Astrocyte (in vitro differentiated cells and primary cell): ENCODE data around the gene STEAP4. TPM values are rescaled to one million over a fixed set of nuclear protein-coding genes. Genes with fewer than 3 reads are reported as not detected.

Experiments
- DNase-seq: peaks from one replicate; pipeline ENCODE4 v3.0.0-alpha.2; 2010; ENCODE audit warnings: low read depth
- FAIRE-seq: peaks from 2 replicates; lab custom pipeline; 2011; peaks lifted over from hg19 to GRCh38; lab: Jason Lieb, UNC
- H2AFZ ChIP-seq: 2 replicates; pipeline ENCODE4 v1.6.0; 2012; ENCODE audit warnings: low read depth, low read length, inconsistent platforms
- H3K27ac ChIP-seq: 2 replicates; pipeline ENCODE4 v1.5.1; 2011; ENCODE audit warnings: low read depth, low read length, inconsistent platforms
- H3K27me3 ChIP-seq: 2 replicates; pipeline ENCODE4 v1.6.0; 2011; ENCODE audit warnings: low read length, inconsistent platforms; ENCODE audit not compliant: insufficient read depth
- H3K36me3 ChIP-seq: 2 replicates; pipeline ENCODE4 v1.5.1; 2011; ENCODE audit warnings: low read length, inconsistent platforms; ENCODE audit not compliant: insufficient read depth
- H3K4me1 ChIP-seq: 2 replicates; pipeline ENCODE4 v1.5.1; 2011; ENCODE audit warnings: low read length, inconsistent platforms; ENCODE audit not compliant: insufficient read depth
- H3K4me2 ChIP-seq: 2 replicates; pipeline ENCODE4 v1.6.0; 2012; ENCODE audit warnings: low read length, inconsistent platforms
- H3K4me3 ChIP-seq: 2 replicates; pipeline ENCODE4 v1.5.1; 2011; ENCODE audit warnings: low read depth, mild to moderate bottlenecking, low read length, inconsistent platforms; ENCODE audit not compliant: insufficient read depth
- H3K79me2 ChIP-seq: 2 replicates; pipeline ENCODE4 v1.6.0; 2012; ENCODE audit warnings: mild to moderate bottlenecking, low read length, inconsistent platforms; ENCODE audit not compliant: insufficient read depth
- H3K9ac ChIP-seq: 2 replicates; pipeline ENCODE4 v1.6.0; 2012; ENCODE audit warnings: mild to moderate bottlenecking, low read length, inconsistent platforms
- H3K9me3 ChIP-seq: 2 replicates; pipeline ENCODE4 v1.5.1; 2012; ENCODE audit warnings: low read depth, mild to moderate bottlenecking, low read length, inconsistent platforms; ENCODE audit not compliant: insufficient read depth
- H4K20me1 ChIP-seq: 2 replicates; pipeline ENCODE4 v1.6.0; 2012; ENCODE audit warnings: low read length, inconsistent platforms; ENCODE audit not compliant: insufficient read depth
- H3K27ac Mint-ChIP-seq: one replicate; pipeline ENCODE4 v1.8.0; 2021; ENCODE audit warnings: mild to moderate bottlenecking, mixed read lengths; ENCODE audit not compliant: unreplicated experiment
- H3K27me3 Mint-ChIP-seq: one replicate; pipeline ENCODE4 v1.8.0; 2021; ENCODE audit warnings: low read depth, mixed read lengths; ENCODE audit not compliant: unreplicated experiment
- H3K36me3 Mint-ChIP-seq: one replicate; pipeline ENCODE4 v1.8.0; 2021; ENCODE audit warnings: low read depth, mixed read lengths; ENCODE audit not compliant: unreplicated experiment
- H3K4me1 Mint-ChIP-seq: one replicate; pipeline ENCODE4 v1.8.0; 2021; ENCODE audit warnings: low read depth, mixed read lengths; ENCODE audit not compliant: unreplicated experiment
- H3K4me3 Mint-ChIP-seq: one replicate; pipeline ENCODE4 v1.8.0; 2021; ENCODE audit warnings: mild to moderate bottlenecking, moderate library complexity, mixed read lengths; ENCODE audit not compliant: unreplicated experiment
- H3K9me3 Mint-ChIP-seq: one replicate; pipeline ENCODE4 v1.8.0; 2021; ENCODE audit warnings: mild to moderate bottlenecking, mixed read lengths; ENCODE audit not compliant: unreplicated experiment
- EZH2 ChIP-seq: IDR thresholded peaks from 2 replicates; pipeline ENCODE4 v1.6.1; 2012; ENCODE audit warnings: mild to moderate bottlenecking, low read length, inconsistent platforms; ENCODE audit not compliant: insufficient read depth
- total RNA-seq: library from RNA; stranded (reverse); gene quantifications from 2 replicates; pipeline ENCODE4 v1.2.1, GENCODE V29; 2021
- TF ChIP-seq, protein P1 (sequence below): IDR thresholded peaks from 2 replicates; pipeline ENCODE4 v1.5.1; 2011; ENCODE audit warnings: low read depth, mild to moderate bottlenecking, inconsistent platforms, low read length, moderate library complexity; ENCODE audit not compliant: insufficient read depth

STEAP4 gene
- total RNA-seq, 1 donor from 2014 or later = not detected

DNA sequence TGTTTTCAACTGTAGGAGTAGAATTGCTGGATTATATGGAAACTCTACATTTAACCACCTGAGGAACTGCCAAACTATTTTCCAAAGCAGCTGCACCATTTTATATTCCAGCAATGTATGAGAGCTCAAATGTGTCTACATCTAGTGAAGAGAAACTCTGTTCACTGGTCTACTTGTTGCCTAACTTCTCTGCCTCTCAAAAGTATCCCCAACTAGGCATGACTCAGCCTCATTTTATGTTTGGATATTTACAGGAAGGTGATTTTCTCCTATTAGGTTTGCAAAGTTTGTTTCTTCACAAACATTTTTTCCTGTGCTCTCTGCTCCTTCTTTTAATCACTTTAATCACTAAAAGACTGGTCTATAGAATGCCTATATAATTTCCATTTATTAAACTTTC is 49.8 kb downstream of the STEAP4 start:
- no peaks in the 10 kb centered on the region for H3K27me3 ChIP-seq
- no peak overlapping the region for H3K27ac ChIP-seq
- H3K9me3 ChIP-seq = peaks cover 10% of the 10 kb centered on the region
- Mint-ChIP-seq H3K4me3 (no peak overlapping the region), H3K27ac (no peak overlapping the region), H3K27me3 (no peaks in the 10 kb centered on the region), H3K9me3 (peaks cover 14% of the 10 kb centered on the region), H3K36me3 (peaks cover 2% of the 10 kb centered on the region), H3K4me1 (peaks cover 5% of the 10 kb centered on the region)
- H3K4me1 ChIP-seq = no peaks in the 10 kb centered on the region
- DNase-seq = no peak
- H2AFZ ChIP-seq = no peak overlapping the region
- FAIRE-seq = no peak
- no peak overlapping the region for H3K4me3 ChIP-seq
- TF ChIP-seq EZH2 = no peak
- H3K79me2 ChIP-seq = no peaks in the 10 kb centered on the region
- no peaks in the 10 kb centered on the region for H4K20me1 ChIP-seq
- no peak overlapping the region for H3K9ac ChIP-seq
- H3K4me2 ChIP-seq = no peak overlapping the region
- H3K36me3 ChIP-seq = no peaks in the 10 kb centered on the region

DNA sequence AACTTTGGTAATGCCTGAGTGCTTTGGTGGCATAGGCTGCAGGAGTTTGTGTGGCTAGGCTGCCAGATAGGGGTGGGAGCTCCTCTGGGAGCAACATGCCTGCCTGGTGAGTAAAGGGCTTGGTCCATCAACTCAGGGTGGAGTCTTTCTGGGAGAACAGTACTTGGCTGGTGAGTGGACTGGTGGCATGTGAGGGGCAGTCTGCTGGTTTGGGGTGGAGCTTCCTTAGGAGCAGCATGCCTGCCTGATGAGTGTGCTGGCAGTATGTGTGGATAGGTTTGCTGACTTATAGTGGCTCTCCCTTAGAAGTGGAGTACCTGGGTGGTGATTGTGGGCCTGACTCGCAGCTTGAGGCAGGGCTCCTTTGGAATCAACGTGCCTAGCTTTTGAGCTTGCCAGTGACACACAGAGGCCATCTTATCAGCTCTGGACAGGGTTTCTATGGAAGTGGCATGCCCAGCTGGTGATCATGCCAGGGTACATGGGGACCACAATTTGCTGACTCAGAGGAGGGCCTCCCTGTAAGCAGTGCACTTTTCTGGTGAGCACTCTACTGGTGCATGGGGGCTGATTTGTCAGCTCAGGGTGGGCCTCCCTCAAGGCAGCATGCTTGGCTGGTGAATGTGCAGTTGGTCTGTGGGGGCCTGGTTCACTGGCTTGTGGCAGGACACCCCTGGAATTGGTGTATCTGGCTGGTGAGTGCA is 51.8 kb downstream of the STEAP4 start:
- no peak overlapping the region for H3K4me3 ChIP-seq
- H3K4me1 ChIP-seq = no peaks in the 10 kb centered on the region
- Mint-ChIP-seq H3K9me3 (peaks cover 18% of the 10 kb centered on the region), H3K27ac (no peak overlapping the region), H3K4me3 (no peak overlapping the region), H3K36me3 (peaks cover 2% of the 10 kb centered on the region), H3K4me1 (no peaks in the 10 kb centered on the region), H3K27me3 (no peaks in the 10 kb centered on the region)
- no peak overlapping the region for H3K27ac ChIP-seq
- FAIRE-seq = no peak
- H2AFZ ChIP-seq = no peak overlapping the region
- H3K9ac ChIP-seq = no peak overlapping the region
- no peaks in the 10 kb centered on the region for H3K36me3 ChIP-seq
- peak; percentile 24 for DNase-seq
- H3K79me2 ChIP-seq = no peaks in the 10 kb centered on the region
- no peaks in the 10 kb centered on the region for H4K20me1 ChIP-seq
- no peaks in the 10 kb centered on the region for H3K27me3 ChIP-seq
- peaks cover 10% of the 10 kb centered on the region for H3K9me3 ChIP-seq
- TF ChIP-seq, protein P1, sequence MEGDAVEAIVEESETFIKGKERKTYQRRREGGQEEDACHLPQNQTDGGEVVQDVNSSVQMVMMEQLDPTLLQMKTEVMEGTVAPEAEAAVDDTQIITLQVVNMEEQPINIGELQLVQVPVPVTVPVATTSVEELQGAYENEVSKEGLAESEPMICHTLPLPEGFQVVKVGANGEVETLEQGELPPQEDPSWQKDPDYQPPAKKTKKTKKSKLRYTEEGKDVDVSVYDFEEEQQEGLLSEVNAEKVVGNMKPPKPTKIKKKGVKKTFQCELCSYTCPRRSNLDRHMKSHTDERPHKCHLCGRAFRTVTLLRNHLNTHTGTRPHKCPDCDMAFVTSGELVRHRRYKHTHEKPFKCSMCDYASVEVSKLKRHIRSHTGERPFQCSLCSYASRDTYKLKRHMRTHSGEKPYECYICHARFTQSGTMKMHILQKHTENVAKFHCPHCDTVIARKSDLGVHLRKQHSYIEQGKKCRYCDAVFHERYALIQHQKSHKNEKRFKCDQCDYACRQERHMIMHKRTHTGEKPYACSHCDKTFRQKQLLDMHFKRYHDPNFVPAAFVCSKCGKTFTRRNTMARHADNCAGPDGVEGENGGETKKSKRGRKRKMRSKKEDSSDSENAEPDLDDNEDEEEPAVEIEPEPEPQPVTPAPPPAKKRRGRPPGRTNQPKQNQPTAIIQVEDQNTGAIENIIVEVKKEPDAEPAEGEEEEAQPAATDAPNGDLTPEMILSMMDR = no peak
- TF ChIP-seq EZH2 = no peak
- H3K4me2 ChIP-seq = no peak overlapping the region

DNA sequence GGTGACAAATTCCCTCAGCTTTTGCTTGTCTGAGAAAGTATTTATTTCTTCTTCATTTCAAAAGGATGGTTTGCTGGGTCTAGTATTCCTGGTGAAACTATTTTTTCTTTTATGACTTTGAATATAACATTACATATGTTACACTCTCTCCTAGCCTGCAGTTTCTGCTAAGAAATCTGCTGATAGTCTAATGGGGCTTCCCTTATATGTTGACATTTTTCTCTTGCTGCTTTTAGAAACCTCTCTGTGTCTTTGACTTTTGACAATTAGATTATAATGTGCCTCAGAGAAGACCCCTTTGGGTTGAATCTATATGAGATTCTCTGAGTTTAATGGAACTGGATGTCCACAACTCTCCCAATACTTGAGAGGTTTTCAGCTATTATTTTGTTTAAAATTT is 53.1 kb downstream of the STEAP4 start:
- no peaks in the 10 kb centered on the region for H3K27me3 ChIP-seq

More for the DNA sequence above, 53.1 kb downstream of the STEAP4 start:
- Mint-ChIP-seq H3K27ac (no peak overlapping the region), H3K4me3 (no peak overlapping the region), H3K9me3 (peaks cover 18% of the 10 kb centered on the region), H3K4me1 (no peaks in the 10 kb centered on the region), H3K27me3 (no peaks in the 10 kb centered on the region), H3K36me3 (peaks cover 2% of the 10 kb centered on the region)
- H3K9me3 ChIP-seq = peaks cover 10% of the 10 kb centered on the region
- H3K4me3 ChIP-seq = no peak overlapping the region
- no peaks in the 10 kb centered on the region for H3K36me3 ChIP-seq
- H2AFZ ChIP-seq = no peak overlapping the region
- no peak overlapping the region for H3K27ac ChIP-seq
- FAIRE-seq (no peak), DNase-seq (no peak)
- no peak for TF ChIP-seq EZH2
- TF ChIP-seq, protein P1 = no peak
- H3K9ac ChIP-seq = no peak overlapping the region
- no peaks in the 10 kb centered on the region for H3K4me1 ChIP-seq
- H4K20me1 ChIP-seq = no peaks in the 10 kb centered on the region
- no peaks in the 10 kb centered on the region for H3K79me2 ChIP-seq
- H3K4me2 ChIP-seq = no peak overlapping the region
